GM21576 (cell line): ENCODE measurements around the gene CAMTA1.

Experiments used
- ATAC-seq: cut with Tn5 transposase; IDR thresholded peaks from one replicate; pipeline ENCODE4 v1.9.1; 2021; ENCODE audit warnings: mild to moderate bottlenecking, moderate library complexity; ENCODE audit not compliant: unreplicated experiment

CAMTA1 gene

GRCh38 chr1:6922096-6922931, 137.1 kb downstream of the CAMTA1 start:
- no peak for ATAC-seq

DNA sequence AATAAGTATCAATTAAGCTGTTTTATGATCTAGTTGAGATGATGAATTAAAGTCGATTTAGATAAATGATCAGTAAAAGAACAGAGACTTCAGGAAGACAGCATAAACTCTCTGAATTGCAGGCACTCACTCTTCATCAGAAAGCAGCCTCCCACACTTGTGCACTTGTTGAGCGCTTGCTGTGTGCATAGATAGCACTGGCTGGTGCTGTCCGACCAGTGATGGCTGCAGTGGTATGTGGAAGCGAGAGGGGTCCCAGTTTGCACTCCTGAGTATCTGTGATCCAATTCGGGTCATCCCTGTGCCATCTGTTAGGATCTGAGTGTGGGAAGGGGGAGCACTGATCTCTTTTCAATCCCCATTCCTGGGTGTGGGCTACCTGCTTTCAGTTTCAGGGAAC, 137.8 kb downstream of the CAMTA1 start:
- ATAC-seq, result no peak

- no peak for ATAC-seq
These were observed 138.2 kb downstream of the CAMTA1 start for GRCh38 chr1:6923416-6923815.

DNA sequence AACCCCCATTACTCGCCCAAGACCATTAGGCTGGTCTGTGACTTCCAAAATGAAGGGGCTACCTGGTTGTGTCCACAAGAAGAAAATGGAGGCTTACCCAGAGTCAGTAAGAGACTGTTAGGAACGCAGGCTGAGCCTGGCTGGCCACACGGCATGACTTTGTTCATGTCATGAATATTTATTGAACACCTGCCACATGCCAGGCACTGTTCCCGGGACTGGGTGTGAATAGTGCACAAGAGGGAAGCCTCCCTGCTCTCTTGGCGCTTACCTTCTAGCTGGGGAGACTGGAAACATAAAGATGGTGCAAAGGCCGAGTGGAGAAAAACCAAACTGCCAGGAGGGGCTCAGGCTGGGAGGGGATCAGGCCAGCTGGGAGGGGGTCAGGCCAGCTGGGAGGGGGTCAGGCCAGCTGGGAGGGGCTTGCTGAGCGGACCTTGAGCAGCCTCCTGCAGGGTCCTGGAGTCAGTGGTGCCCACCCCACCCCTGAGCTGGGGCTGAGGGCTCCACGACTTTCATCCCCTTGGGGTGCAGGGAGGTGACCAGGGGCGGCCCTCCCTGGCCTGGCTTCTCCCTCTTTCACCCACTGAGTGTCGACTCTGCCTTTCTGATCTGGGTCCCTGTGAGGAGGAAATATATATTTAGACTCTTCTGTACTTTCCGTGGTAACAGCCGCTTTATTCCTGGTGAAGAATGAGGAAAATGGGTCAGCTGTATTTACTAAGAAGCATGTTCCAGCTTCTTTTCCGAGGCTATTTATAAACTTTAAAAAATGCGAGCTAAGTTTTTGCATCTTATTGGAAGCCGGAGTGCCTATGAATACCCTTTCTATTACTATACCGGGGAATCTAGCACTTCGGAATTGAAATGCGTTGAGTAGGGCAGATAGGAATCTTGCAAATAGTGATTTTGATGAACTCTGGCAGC, 139.0 kb downstream of the CAMTA1 start:
- ATAC-seq, result no peak

DNA sequence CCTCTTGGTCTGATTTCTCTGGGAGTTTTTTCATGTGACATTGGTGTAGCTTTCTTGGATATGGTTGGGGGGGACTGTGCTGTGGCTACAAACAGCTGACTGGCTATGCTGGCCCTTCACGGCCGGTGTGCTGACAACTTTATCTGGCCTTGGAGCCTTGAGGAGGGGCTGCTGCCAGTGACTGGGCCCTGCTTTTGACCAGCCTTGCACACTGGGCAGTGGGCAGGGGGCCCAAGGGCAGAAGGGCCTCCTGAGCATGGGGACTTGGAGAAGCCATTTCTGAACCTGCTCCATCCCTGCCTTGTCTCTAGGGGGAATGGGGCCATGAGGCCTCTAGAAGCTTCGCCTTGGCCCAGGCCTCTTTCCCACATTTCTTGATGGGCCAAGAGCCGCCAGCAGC, 139.6 kb downstream of the CAMTA1 start:
- ATAC-seq, result no peak

DNA sequence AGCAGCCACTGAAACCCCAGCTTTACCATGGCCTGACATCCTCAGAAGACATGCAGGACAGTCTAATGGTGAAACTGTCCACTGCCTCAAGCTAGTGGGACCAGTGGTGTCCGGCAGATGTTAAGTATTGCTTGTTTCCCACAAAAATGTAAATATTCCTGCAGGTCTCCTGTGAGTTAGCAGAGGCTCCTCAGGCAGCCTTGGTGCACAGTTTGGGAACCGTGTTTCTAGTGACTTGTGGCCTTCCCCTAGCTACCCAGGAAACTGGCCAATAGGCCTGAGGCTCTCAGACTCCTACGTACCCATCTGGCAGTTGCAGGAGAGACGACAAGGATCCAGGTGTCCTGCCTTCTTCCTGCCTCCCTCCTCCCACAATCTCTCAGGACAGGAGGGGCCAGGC, 142.4 kb downstream of the CAMTA1 start:
- no peak for ATAC-seq

DNA sequence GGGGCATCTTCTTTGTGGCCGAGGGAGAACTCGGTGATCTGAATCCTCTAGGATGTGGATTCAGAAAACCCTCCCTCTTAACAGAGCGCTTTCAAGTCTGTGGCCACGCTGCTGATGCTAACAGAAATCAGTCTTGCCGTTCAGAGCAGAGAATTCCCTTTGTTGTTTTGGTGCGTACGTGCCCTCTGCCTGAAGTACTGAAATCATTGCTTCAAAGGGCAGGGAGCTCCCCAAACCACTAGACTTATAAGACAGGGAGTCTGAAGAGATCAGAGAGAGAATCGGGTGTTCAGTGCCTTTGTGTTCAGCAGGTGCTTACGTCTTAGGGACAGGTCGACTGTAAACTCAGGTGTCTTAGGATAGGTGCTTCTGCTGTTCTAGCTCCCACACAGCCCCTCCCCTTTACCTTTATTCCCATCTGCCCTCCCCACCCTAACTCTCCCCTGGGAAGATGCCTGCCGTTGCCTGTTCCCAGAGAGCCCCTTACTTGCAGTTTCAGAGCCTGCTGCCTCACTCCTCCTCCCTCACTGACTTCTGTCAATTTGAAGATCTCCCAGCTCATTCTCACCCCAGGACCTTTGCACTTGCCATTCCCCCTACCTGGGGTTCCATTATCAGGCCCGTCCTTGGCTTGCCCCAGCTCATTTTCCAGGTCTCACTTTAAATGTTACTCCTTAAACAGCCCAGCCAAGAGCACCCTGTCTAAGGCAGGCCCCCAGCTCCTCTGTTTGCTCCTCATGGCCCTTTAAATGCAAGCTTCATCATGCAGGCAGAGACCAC, 143.0 kb downstream of the CAMTA1 start:
- no peak for ATAC-seq

- ATAC-seq, result no peak
These were observed 145.6 kb downstream of the CAMTA1 start for GRCh38 chr1:6930732-6931300.

DNA sequence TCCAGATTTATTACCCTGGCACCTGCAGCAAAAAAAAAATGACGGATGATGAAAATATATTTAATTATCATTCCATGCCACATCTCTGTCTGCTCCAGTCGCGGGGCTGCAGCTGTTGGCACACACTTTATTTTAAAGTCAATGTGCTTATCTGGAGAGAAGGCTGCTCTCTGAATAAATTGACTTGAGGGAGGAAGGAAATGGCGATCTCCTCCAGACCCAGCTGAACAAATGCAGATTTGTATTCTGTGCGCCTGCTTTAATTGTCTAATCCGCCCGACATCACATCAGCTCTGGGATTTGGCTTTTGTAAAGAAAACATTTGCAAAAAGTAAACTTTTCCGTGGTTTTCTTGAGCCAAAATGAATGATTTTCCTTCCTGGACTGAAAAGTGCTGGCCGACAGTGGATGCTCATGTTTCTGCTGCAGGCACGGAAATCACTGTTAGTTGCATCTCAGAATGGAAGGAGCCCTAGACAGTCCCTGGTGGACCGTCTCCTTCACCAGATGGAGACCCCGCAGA, 150.2 kb downstream of the CAMTA1 start:
- no peak for ATAC-seq

- ATAC-seq, result no peak
These were observed 150.8 kb downstream of the CAMTA1 start for GRCh38 chr1:6935911-6936690.

- ATAC-seq, result no peak
These were observed 151.8 kb downstream of the CAMTA1 start for GRCh38 chr1:6937048-6937447.

DNA sequence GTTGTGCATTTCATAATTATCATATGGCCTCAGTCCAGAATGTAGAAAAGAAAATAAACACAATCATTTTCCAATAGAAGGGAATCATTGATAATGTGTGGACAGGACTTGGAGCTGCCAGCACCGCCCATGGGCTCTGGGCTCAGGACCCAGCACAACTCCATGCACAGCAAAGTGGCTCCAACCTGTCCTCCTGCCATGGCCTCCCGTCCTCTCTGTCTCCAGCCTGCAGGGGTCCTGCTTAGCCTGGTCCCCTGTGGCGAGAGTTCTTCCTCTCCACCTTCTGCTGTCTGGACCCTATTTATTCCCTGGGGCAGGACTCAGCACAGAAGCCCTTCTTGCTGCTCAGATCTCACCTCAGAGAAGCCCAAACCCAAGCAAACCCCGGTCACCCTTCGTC, 154.1 kb downstream of the CAMTA1 start:
- no peak for ATAC-seq

DNA sequence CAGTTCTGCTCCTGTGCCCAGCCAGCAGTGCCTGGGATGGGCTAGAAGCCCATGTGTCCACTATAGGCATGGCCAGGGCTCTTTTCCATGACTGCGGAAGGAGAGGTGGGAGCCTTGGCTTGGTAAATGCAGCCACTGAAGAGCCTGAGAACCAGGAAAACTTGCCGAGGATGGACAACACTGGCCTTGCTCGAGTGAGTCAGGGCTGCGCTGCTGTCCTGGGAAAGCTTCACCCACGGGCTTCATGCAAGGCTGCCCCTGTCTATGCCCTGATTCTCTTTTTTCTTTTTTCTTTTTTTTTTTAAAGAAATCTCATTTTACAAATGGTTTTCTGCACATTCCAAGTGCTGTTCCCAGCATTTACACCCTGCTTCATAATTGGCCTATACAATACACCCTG, 156.5 kb downstream of the CAMTA1 start:
- ATAC-seq, result no peak

DNA sequence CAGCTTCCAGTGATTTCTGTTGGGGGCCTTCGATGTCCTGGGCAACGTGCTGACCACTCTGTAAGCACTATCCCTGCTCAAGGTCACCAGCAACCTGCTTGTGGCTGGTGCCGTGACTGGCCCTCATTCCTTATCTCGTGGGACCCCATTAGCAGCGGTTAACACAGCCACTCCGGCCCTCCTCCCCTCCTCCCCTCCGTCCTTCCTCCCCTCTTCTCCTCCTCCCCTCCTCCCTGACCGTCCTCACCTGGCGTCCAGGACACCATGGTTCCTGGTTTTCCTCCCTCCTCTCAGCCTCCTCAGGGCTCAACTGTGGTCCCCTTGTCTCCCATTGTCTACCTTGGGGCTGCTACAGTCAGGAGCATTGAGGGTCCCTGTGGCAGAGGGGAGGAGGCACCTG, 157.7 kb downstream of the CAMTA1 start:
- no peak for ATAC-seq

DNA sequence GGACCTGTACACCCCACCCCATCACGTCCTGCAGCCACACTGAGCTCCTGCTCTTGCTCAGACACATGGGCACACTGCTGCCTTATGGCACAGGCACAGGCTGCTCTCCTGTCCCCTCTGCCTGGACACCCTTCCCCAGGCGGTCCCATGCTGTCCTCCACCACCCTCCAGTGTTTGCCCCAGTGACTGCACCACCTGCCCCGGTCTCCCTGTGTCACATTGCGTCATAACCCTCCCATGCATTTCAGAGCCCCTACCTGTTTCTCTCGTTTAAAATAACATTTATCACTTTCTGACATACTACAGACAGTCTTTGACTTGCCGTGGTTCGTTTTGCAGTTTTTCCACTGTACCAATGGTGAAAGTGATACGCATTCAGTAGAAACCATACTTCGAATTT, 159.2 kb downstream of the CAMTA1 start:
- ATAC-seq, result no peak

DNA sequence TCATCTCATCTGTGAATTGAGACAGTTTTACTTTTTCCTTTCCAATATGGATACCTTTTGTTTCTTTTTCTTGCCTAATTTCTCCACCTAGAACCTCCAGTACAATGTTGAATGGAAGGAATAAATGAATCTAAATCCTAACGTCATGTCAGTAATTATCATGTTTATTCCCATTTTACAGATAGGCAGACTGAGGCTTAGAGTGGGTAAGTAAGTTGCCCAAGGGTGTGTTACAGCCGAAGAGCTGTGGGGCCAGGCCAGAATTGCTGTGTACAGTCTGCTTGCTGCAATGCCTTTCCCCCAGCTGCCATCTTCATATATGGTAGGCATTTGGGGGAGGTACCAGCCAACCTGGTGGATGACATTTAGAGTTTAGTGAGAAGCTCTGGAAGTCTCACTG, 162.7 kb downstream of the CAMTA1 start:
- ATAC-seq, result no peak

DNA sequence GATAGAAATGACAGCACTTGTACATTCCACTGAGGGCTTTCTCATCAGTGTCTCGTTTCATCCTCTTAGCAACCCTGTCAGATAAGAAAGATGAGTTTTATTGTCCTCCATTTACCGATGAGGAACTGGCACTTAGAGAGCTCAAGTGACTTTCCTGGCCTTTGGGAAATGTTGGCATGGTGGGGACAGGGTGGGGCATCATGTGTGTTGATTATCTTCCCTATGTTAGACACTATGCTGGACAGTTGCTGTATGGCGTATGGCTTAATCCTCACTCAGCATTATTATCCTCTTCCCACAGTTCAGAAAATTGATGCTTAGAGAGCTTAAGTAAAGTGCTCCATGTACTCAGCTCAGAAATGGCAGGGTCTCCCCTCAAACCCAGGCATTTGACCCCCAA, 163.2 kb downstream of the CAMTA1 start:
- ATAC-seq, result no peak

GRCh38 chr1:6948861-6949260, 163.6 kb downstream of the CAMTA1 start:
- ATAC-seq, result no peak

DNA sequence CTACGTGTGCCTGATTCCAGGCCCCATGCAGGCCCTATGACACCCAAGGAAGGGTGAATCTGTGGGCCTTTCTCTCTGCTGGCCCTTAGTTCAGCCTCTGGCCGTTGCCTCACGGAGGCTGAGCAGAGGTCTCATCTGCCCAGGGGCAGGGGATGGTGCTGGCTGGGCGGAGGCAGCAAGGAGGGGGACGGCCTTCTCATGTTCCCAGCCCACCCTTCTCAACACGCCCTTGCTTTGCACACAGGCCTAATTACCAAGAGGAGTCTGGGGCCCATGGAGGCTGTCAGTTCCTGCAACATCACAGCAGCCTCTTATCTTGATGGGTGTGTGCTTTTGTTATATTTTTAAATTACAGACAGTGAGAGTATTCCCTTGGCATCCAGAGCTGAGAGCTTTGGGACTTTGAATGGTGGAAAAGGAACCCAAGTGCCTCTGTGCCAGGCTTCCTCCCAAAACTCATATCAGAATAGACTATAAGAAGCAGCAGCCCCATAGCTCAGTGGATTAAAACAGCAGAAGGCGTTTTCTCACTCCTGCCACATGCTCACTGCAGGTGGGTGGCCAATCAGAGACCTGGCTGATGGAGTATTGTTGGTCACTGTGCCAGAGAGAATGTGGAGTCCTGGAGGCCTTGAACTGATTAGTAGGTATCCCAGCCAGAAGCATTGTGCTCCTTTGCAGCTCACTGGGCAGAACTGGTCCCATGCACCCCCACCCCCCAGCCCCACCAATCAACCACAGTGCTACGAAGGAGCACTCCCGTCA, 164.9 kb downstream of the CAMTA1 start:
- no peak for ATAC-seq
